Inferior parietal cortex (tissue), 1 donor: ENCODE results near the gene KIT.

Source experiments
- DNase-seq: peaks from one replicate; pipeline ENCODE4 v3.0.0-alpha.2; 2016; ENCODE audit errors: extremely low spot score

The KIT gene

GRCh38 chr4:54745031-54745770, 87.4 kb downstream of the KIT start:
- DNase-seq = no peak

GRCh38 chr4:54746218-54746617, 88.5 kb downstream of the KIT start:
- no peak for DNase-seq

DNA sequence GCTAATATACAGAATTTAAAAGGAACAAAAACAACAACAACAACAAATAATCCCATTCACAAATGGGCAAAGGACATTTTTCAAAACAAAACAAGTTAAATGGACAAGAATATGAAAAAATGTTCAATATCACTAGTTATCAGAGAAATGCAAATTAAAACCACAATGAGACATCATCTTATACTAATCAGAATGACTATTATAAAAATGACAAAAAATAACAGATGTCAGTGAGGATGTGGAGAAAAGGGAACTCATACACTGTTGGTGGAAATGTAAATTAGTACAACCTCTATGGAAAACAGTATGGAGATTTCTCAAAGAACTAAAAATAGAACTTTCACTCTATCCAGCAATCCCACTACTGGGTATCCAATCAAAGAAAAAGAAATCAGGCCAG, 92.6 kb downstream of the KIT start:
- DNase-seq = no peak

DNA sequence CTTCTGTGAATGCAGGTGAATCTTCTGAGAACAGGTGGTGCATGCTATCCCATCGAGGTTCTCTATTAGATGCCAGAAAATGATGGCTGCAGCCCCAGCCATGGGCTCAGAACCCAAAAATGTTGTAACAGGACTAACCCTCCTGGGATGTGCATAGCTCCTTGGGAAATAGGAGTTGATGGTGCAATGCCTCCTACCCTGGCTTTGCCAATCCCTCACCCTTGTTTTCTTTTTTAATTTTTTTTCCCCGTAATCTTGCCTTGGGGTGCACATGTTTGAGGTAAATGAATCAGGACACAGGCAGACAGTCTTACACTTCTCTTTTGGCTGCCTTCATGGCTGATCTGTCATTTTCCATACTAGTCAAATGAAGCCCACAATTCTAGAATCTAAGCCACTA, 96.6 kb downstream of the KIT start:
- no peak for DNase-seq

DNA sequence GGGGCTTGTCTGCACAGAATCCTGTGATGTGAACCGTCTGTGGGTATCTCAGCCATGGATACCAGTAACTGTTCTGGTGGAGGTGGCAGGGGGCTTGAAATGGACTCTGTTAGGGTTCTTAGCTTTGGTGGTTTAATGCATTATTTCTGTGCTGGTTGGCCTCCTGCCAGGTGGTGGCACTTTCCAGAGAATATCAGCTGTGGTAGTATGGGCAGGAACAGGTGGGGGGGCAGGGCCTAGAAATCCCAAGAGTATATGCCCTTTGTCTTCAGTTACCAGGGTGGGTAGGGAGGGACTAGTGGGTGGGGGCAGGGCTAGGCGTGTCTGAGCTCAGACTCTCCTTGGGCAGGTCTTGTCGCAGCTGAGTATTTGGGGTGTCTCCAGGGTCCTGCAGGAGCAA, 106.7 kb downstream of the KIT start:
- DNase-seq = no peak

GRCh38 chr4:54767376-54767775, 109.6 kb downstream of the KIT start:
- no peak for DNase-seq

GRCh38 chr4:54773022-54773421, 115.3 kb downstream of the KIT start:
- no peak for DNase-seq

DNA sequence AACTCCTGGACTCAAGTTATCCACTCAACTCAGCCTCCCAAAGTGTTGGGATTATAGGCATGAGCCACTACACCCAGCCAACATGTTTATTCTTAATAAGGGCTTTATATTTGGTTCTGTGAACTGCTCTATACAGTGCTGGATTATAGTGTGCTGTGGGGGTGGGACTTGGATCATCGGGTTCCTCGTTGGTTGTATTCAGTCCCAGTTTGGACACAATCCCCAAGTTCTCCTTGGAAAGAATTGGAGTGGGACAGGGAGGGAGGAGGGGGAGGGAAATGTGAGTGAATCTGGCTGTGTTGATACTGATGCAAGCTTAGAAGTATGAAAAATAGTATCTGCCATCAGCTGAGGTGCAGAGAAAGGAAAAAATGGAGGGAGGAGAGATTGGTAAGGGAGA, 121.3 kb downstream of the KIT start:
- no peak for DNase-seq

- DNase-seq = no peak
Measured at GRCh38 chr4:54779476-54780148, 121.9 kb downstream of the KIT start.

DNA sequence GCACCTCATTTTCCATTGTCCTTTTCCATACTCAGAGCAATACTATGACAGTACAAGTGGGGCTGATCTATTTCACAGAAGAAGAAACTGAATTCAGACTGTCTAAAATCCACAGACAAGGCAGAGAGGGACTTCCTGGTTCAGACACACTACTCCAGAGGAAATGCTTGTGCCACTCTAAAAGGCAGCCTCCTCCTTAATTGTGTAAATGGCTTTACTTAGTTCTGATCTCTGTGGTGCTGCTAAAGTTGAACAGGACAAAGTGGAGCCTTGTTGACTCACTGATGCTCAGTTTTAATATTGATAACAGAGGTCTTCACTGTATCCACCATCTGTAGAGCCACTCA, 122.4 kb downstream of the KIT start:
- no peak for DNase-seq

DNA sequence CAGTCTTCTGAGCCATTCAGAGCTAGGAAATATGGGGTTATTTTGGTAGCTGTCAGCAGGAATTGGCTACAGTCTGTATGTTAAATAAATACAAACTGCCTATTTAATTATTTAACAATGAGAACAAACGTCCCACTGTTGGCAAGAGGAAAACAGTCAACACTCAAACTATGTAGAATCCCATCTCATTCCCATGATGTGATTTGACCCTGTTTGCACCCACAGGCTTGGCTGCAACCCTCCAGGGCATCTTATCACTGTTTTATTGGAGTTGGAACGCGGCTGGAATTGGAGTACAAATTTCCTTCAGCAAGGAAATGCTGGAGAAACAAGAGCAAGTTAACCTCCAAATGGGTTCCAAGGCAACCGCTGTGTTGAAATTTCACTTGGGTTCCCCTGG, 124.0 kb downstream of the KIT start:
- no peak for DNase-seq

DNA sequence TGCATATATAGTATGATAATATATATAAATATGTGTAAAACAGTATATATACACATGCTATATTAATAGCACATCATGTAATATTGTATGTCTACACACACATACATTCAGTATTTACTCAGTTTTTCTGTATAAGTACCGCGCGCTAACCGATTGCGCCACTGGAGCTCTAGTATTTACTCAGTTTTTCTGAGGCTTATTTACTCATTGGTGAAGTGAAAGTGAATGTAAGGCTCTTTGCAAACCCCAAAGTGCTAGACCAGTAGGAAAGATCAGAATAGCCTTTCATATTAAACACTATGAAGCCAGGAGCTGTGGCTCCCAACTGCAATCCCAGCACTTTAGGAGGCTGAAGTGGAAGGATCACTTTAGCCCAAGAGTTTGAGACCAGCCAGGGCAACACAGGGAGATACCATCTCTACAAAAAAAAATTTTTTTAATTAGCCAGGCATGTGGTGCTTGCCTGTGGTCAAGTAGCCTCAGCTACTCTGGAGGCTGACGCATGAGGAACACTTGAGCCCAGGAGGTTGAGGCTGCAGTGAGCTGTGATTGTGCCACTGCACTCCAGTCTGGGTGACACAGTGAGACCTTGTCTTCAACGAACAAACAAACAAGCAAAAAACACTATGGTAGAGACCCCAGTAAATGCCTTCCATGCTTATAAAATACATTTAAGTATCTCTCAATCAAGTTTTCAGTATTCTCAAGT, 125.8 kb downstream of the KIT start:
- no peak for DNase-seq

GRCh38 chr4:54784161-54784671, 126.5 kb downstream of the KIT start:
- peak; percentile 80 for DNase-seq
